ENCODE data around the gene NCKAP5. TPM values are rescaled to one million over a fixed set of nuclear protein-coding genes. Genes with fewer than 3 reads are reported as not detected.

Gene NCKAP5
- total RNA-seq, 1 donor from 2014 or later, result not detected

DNA sequence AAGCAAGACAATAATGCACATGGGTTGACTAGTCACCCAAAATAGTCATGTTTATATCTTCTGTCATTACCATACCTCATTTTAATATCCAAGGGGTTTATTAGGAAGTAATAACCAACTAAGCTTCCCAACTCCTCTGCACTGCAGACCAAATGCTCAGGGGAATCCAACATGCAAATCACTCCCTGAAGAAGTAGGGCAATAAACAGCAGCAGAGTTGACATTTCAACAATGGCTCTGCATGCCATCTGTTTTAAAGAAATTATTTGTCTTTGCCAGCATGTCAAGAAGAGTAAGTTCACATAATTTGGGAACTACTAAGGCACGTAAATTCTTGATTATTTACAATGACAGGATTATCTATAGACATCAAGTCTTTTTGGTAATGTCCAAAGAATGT lies 813.9 kb downstream of the NCKAP5 start:
- DNase-seq, result no peak
- intact Hi-C loops (cut with micrococcal nuclease), result no loop called here
- Mint-ChIP-seq H3K27ac (no peak overlapping the region), H3K4me1 (no peaks in the 10 kb centered on the region), H3K9me3 (peaks cover 3% of the 10 kb centered on the region), H3K27me3 (no peaks in the 10 kb centered on the region), H3K36me3 (ENCODE audit: low read depth) (no peaks in the 10 kb centered on the region), H3K4me3 (no peak overlapping the region)

DNA sequence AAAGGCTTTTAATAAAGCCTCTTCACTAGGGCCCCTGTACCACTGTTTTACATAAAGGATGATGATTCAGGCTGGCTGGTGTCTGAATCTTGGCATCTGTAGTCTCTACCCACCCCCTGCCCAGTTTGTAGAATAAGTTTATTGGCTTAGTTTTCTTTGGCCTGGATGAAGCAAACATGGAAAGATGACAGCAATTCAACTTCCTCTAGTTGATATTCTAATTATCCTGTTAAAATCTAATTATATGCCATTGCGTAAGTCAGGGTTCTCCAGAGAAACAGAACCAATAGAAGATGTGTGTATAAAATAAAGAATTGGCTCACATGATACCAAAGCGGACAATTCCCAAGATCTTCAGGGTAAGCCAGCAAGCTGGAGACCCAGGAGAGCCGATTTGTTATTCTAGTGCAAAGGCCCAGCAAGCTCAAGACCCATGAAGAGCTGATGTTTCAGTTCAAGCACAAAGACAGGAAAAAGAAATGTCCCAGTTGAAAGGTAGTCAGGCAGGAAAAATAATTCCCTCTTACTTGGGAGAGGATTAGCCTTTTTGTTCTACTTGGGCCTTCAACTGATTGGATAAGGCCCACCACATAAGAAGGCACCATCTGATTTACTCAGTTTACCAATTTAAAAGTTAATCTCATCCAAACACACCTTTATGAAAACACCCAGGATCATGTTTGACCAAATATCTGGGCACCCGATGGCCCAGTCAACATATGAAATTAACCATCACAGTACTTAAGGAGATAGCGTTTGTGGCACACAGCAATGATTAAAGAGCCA lies 815.6 kb downstream of the NCKAP5 start:
- Mint-ChIP-seq H3K36me3 (ENCODE audit: low read depth) (no peaks in the 10 kb centered on the region), H3K9me3 (peaks cover 3% of the 10 kb centered on the region), H3K4me1 (no peaks in the 10 kb centered on the region), H3K27ac (no peak overlapping the region), H3K27me3 (no peaks in the 10 kb centered on the region), H3K4me3 (no peak overlapping the region)
- intact Hi-C loops (cut with micrococcal nuclease), result no loop called here
- DNase-seq, result no peak

DNA sequence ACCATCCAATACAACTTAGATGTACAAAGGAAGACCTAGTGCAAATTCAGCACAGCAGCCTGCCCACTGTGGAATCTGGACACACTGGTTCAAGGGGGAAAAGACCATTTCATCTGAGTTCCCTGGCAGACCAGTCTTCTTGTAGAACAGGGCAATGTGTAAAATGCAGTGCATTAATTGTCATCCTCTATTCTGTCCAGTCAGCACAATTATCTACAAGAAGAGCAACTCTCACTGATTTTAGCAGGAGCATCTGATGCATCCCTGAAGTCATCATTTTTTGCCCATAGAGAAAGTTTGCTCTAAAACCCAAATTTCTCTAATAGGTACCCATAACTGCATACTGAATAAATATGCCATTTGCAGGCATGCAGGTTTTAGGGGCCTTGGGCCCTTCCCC lies 816.4 kb downstream of the NCKAP5 start:
- Mint-ChIP-seq H3K4me3 (no peak overlapping the region), H3K27ac (no peak overlapping the region), H3K36me3 (ENCODE audit: low read depth) (no peaks in the 10 kb centered on the region), H3K4me1 (no peaks in the 10 kb centered on the region), H3K9me3 (peaks cover 3% of the 10 kb centered on the region), H3K27me3 (no peaks in the 10 kb centered on the region)
- intact Hi-C loops (cut with micrococcal nuclease), result no loop called here
- DNase-seq, result no peak

GRCh38 chr2:132750606-132751005 lies 817.7 kb downstream of the NCKAP5 start:
- no peaks in the 10 kb centered on the region for H3K4me1 Mint-ChIP-seq
- no peaks in the 10 kb centered on the region for H3K36me3 Mint-ChIP-seq (ENCODE audit: low read depth)
- H3K27me3 Mint-ChIP-seq, result no peaks in the 10 kb centered on the region
- DNase-seq, result no peak
- intact Hi-C loops (cut with micrococcal nuclease), result no loop called here
- no peak overlapping the region for H3K27ac Mint-ChIP-seq
- no peak overlapping the region for H3K4me3 Mint-ChIP-seq
- H3K9me3 Mint-ChIP-seq, result peaks cover 3% of the 10 kb centered on the region

DNA sequence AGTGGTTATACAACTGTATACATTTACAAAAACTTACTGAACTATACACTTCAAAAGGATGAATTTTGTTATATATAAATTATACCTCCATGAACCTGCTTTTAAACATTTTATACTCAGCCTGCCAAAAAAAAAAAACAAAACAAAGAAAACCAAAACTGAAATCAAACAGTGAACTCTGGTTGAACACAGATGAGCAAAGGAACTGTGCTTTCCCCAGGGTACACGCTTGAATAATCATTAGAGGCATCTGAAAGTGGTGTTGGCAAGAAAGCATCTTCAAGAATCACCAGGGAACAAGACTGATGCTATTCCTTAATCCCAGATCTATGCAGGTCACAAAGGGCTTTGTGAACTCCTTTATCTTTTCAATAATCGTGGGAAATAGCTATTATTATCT lies 821.2 kb downstream of the NCKAP5 start:
- H3K27ac Mint-ChIP-seq, result no peak overlapping the region
- H3K4me1 Mint-ChIP-seq, result no peaks in the 10 kb centered on the region
- H3K27me3 Mint-ChIP-seq, result no peaks in the 10 kb centered on the region
- intact Hi-C loops (cut with micrococcal nuclease), result no loop called here
- no peaks in the 10 kb centered on the region for H3K36me3 Mint-ChIP-seq (ENCODE audit: low read depth)
- H3K9me3 Mint-ChIP-seq, result no peaks in the 10 kb centered on the region
- H3K4me3 Mint-ChIP-seq, result no peak overlapping the region
- no peak for DNase-seq

GRCh38 chr2:132741754-132742153 lies 826.5 kb downstream of the NCKAP5 start:
- Mint-ChIP-seq H3K27ac (no peak overlapping the region), H3K4me1 (no peaks in the 10 kb centered on the region), H3K9me3 (no peaks in the 10 kb centered on the region), H3K27me3 (no peaks in the 10 kb centered on the region), H3K36me3 (ENCODE audit: low read depth) (no peaks in the 10 kb centered on the region), H3K4me3 (no peak overlapping the region)
- no peak for DNase-seq
- intact Hi-C loops (cut with micrococcal nuclease), result no loop called here

- DNase-seq, result no peak
- H3K4me1 Mint-ChIP-seq, result no peaks in the 10 kb centered on the region
- H3K4me3 Mint-ChIP-seq, result no peak overlapping the region
- H3K27ac Mint-ChIP-seq, result no peak overlapping the region
- no peaks in the 10 kb centered on the region for H3K27me3 Mint-ChIP-seq
- H3K9me3 Mint-ChIP-seq, result no peaks in the 10 kb centered on the region
- intact Hi-C loops (cut with micrococcal nuclease), result no loop called here
- H3K36me3 Mint-ChIP-seq (ENCODE audit: low read depth), result no peaks in the 10 kb centered on the region
Measured at GRCh38 chr2:132740081-132740720, 828.1 kb downstream of the NCKAP5 start.

DNA sequence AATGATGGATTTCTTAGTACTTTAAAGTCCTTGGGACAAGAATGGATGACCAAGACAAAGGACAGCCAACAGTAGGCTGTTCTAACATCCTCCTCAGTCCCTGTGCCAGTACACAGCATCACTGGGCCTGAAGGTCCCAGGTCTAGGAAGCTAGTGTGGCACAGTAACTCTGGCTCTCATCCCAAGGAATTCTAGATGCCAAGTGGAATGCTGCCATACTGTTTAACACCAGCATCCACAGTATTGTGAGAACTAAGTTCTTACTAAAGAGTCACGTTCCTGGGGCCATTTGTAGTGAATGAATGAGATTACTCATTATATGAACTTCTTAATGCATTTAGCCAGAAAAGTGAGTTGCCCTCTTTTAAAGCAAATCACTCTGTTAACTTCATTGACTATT lies 830.0 kb downstream of the NCKAP5 start:
- no peak for DNase-seq
- Mint-ChIP-seq H3K27ac (no peak overlapping the region), H3K4me1 (no peaks in the 10 kb centered on the region), H3K4me3 (no peak overlapping the region), H3K36me3 (ENCODE audit: low read depth) (no peaks in the 10 kb centered on the region), H3K9me3 (no peaks in the 10 kb centered on the region), H3K27me3 (no peaks in the 10 kb centered on the region)
- intact Hi-C loops (cut with micrococcal nuclease), result no loop called here

DNA sequence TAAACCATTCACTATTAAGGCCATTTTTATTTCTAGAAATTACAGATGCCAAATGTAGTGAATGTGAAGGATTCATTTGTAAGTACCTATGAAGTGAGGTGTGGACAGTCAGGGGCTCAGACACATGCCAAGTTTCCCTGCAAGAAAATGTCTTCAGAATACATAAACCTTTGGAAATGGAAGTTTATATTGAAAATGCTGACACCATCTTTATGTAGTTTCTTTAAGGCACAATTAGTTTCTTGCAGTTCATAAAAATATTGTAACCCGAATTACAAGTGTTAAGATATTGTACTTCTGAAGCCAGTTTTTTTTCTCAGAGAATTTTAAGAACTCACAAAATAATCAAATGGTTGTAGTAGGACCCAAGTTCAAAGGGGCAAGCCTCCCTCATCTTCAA lies 832.2 kb downstream of the NCKAP5 start:
- Mint-ChIP-seq H3K27me3 (no peaks in the 10 kb centered on the region), H3K4me3 (no peak overlapping the region), H3K36me3 (ENCODE audit: low read depth) (no peaks in the 10 kb centered on the region), H3K27ac (no peak overlapping the region), H3K4me1 (no peaks in the 10 kb centered on the region), H3K9me3 (no peaks in the 10 kb centered on the region)
- DNase-seq, result no peak
- intact Hi-C loops (cut with micrococcal nuclease), result no loop called here

DNA sequence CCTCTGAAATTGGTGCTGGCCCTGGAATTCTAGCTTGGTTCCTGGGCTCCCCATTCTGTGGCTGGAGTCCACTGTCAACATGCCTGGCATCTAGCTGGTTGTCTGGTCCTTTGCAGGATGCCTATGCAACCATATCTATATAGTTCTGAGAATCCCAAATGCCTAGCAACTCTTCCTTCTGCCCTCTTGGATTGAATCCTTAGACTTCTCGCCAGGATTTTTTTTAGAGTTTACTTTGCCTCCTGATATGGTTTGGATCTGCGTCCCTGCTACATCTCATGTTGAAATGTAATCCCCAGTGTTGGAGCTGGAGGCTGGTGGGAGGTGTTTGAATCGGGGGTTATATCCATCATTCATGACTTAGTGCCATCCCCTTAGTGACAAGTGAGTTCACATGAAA lies 833.3 kb downstream of the NCKAP5 start:
- intact Hi-C loops (cut with micrococcal nuclease), result no loop called here
- no peaks in the 10 kb centered on the region for H3K36me3 Mint-ChIP-seq (ENCODE audit: low read depth)
- H3K4me3 Mint-ChIP-seq, result no peak overlapping the region
- no peak for DNase-seq
- no peaks in the 10 kb centered on the region for H3K4me1 Mint-ChIP-seq
- H3K27me3 Mint-ChIP-seq, result no peaks in the 10 kb centered on the region
- no peak overlapping the region for H3K27ac Mint-ChIP-seq
- no peaks in the 10 kb centered on the region for H3K9me3 Mint-ChIP-seq

GRCh38 chr2:132733094-132733493 lies 835.2 kb downstream of the NCKAP5 start:
- H3K27ac Mint-ChIP-seq, result no peak overlapping the region
- H3K36me3 Mint-ChIP-seq (ENCODE audit: low read depth), result no peaks in the 10 kb centered on the region
- no peaks in the 10 kb centered on the region for H3K27me3 Mint-ChIP-seq
- H3K9me3 Mint-ChIP-seq, result no peaks in the 10 kb centered on the region
- DNase-seq, result no peak
- no peaks in the 10 kb centered on the region for H3K4me1 Mint-ChIP-seq
- H3K4me3 Mint-ChIP-seq, result no peak overlapping the region
- intact Hi-C loops (cut with micrococcal nuclease), result no loop called here

GRCh38 chr2:132732694-132733093 lies 835.6 kb downstream of the NCKAP5 start:
- H3K4me1 Mint-ChIP-seq, result no peaks in the 10 kb centered on the region
- H3K4me3 Mint-ChIP-seq, result no peak overlapping the region
- no peaks in the 10 kb centered on the region for H3K27me3 Mint-ChIP-seq
- H3K27ac Mint-ChIP-seq, result no peak overlapping the region
- no peak for DNase-seq
- H3K36me3 Mint-ChIP-seq (ENCODE audit: low read depth), result no peaks in the 10 kb centered on the region
- H3K9me3 Mint-ChIP-seq, result no peaks in the 10 kb centered on the region
- intact Hi-C loops (cut with micrococcal nuclease), result no loop called here

GRCh38 chr2:132731441-132731840 lies 836.8 kb downstream of the NCKAP5 start:
- no peaks in the 10 kb centered on the region for H3K36me3 Mint-ChIP-seq (ENCODE audit: low read depth)
- no peaks in the 10 kb centered on the region for H3K9me3 Mint-ChIP-seq
- intact Hi-C loops (cut with micrococcal nuclease), result no loop called here
- H3K27ac Mint-ChIP-seq, result no peak overlapping the region
- no peaks in the 10 kb centered on the region for H3K4me1 Mint-ChIP-seq
- H3K4me3 Mint-ChIP-seq, result no peak overlapping the region
- DNase-seq, result no peak
- no peaks in the 10 kb centered on the region for H3K27me3 Mint-ChIP-seq

DNA sequence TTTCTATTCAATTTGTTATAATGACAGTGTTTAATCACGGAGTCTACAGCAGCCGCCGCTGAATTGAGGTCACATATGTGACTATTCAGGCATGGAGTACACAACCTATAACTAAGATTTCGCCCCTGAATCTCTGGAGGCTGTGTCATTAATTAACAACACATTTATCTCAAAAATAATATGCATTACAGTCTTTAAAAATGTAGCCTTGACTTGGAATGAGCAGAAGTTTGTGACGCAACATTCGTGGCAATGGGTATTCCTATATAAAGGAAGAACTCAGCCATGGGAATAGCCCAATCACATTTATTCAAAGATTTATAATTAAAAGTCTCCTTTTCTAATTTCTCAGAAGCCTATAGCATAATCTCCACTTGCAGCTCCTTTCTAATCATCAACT lies 837.7 kb downstream of the NCKAP5 start:
- Mint-ChIP-seq H3K4me3 (no peak overlapping the region), H3K27ac (no peak overlapping the region), H3K36me3 (ENCODE audit: low read depth) (no peaks in the 10 kb centered on the region), H3K9me3 (no peaks in the 10 kb centered on the region), H3K27me3 (no peaks in the 10 kb centered on the region), H3K4me1 (no peaks in the 10 kb centered on the region)
- DNase-seq, result no peak
- intact Hi-C loops (cut with micrococcal nuclease), result no loop called here

GRCh38 chr2:132729522-132729921 lies 838.7 kb downstream of the NCKAP5 start:
- no peaks in the 10 kb centered on the region for H3K9me3 Mint-ChIP-seq
- DNase-seq, result no peak
- no peaks in the 10 kb centered on the region for H3K4me1 Mint-ChIP-seq
- no peak overlapping the region for H3K27ac Mint-ChIP-seq
- no peaks in the 10 kb centered on the region for H3K36me3 Mint-ChIP-seq (ENCODE audit: low read depth)
- intact Hi-C loops (cut with micrococcal nuclease), result no loop called here
- H3K4me3 Mint-ChIP-seq, result no peak overlapping the region
- H3K27me3 Mint-ChIP-seq, result no peaks in the 10 kb centered on the region

All from activated CD4-positive, alpha-beta T cell treated with anti-CD3 and anti-CD28 coated beads, Interleukin-2, amount 10 ng/mL, durations not matched to agents 24 days and 14 days (primary cell).